H1 (cell line): ENCODE data around the gene ASB11.

Experiments used
- EP300 ChIP-seq, 2 experiments: IDR thresholded peaks; 1 replicate in 1 of 2; 2 replicates in 1 of 2; pipeline ENCODE4 v1.6.1; 2011 to 2012; ENCODE audit warnings: low read depth in 2 of 2, low read length in 2 of 2, mild to moderate bottlenecking in 2 of 2, borderline replicate concordance in 1 of 2, inconsistent platforms in 1 of 2, moderate library complexity in 1 of 2
- HDAC6 ChIP-seq: IDR thresholded peaks from one replicate; pipeline ENCODE4 v1.7.1; 2012; ENCODE audit warnings: low read depth, mild to moderate bottlenecking, inconsistent platforms, low read length, moderate library complexity
- POLR2A ChIP-seq, 2 experiments: IDR thresholded peaks; 1 replicate in 1 of 2; 2 replicates in 1 of 2; pipeline ENCODE4 v1.6.1; 2011; ENCODE audit warnings: low read depth in 2 of 2, low read length in 2 of 2, mild to moderate bottlenecking in 2 of 2; ENCODE audit errors: control extremely low read depth in 1 of 2
- RFX5 ChIP-seq: IDR thresholded peaks from 2 replicates; pipeline ENCODE4 v1.6.1; 2011; ENCODE audit warnings: low read depth, low read length, improper control_type of control experiment, borderline replicate concordance
- SIRT6 ChIP-seq: IDR thresholded peaks from one replicate; pipeline ENCODE4 v1.7.1; 2012; ENCODE audit warnings: low read length, inconsistent platforms
- SRF ChIP-seq: IDR thresholded peaks from 2 replicates; pipeline ENCODE4 v1.6.1; 2011; ENCODE audit warnings: mild to moderate bottlenecking, low read depth, low read length, moderate library complexity
- TAF1 ChIP-seq: IDR thresholded peaks from 2 replicates; pipeline ENCODE4 v1.6.1; 2011; ENCODE audit warnings: mild to moderate bottlenecking, low read depth, low read length
- TF ChIP-seq, protein P1 (sequence below), 3 experiments: IDR thresholded peaks; 1 replicate in 2 of 3; 2 replicates in 1 of 3; pipeline versions ENCODE4 v1.5.1 to v1.6.1; 2011; ENCODE audit warnings: low read length in 3 of 3, mild to moderate bottlenecking in 3 of 3, inconsistent platforms in 2 of 3, low read depth in 1 of 3, moderate library complexity in 1 of 3; ENCODE audit not compliant: insufficient read depth in 1 of 3; ENCODE audit errors: control extremely low read depth in 1 of 3

DNA sequence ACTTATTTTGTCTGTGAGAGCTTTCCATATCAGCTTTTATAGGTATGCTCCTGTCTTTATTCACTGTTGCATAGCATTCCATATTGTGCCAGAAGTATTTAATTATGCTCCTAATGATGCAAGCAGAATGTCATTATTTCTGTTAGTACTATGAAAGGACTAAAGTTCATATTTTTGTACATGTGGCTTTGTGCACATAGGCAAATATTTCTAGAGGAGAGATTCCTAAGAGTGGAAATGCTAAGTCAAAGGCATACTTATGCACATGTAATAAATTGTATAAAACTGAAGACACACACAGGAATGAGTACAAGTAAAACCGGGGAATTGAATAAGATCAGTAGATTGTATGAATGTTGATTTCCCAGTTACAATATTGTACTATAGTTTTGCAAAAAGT lies 43.7 kb downstream of the ASB11 start:
- TF ChIP-seq, protein P1, sequence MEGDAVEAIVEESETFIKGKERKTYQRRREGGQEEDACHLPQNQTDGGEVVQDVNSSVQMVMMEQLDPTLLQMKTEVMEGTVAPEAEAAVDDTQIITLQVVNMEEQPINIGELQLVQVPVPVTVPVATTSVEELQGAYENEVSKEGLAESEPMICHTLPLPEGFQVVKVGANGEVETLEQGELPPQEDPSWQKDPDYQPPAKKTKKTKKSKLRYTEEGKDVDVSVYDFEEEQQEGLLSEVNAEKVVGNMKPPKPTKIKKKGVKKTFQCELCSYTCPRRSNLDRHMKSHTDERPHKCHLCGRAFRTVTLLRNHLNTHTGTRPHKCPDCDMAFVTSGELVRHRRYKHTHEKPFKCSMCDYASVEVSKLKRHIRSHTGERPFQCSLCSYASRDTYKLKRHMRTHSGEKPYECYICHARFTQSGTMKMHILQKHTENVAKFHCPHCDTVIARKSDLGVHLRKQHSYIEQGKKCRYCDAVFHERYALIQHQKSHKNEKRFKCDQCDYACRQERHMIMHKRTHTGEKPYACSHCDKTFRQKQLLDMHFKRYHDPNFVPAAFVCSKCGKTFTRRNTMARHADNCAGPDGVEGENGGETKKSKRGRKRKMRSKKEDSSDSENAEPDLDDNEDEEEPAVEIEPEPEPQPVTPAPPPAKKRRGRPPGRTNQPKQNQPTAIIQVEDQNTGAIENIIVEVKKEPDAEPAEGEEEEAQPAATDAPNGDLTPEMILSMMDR (IDR thresholded peaks at IDR 0.05; ENCODE audit: control extremely low read depth in 1 of 3, insufficient read depth in 1 of 3, low read depth in 1 of 3, low read length in 3 of 3): no peak
- no peak for TF ChIP-seq POLR2A (IDR thresholded peaks at IDR 0.05; ENCODE audit: control extremely low read depth in 1 of 2, low read depth in 2 of 2, low read length in 2 of 2)
- TF ChIP-seq SRF: no peak
- TF ChIP-seq HDAC6: no peak
- TF ChIP-seq EP300 (IDR thresholded peaks at IDR 0.05; ENCODE audit: borderline replicate concordance in 1 of 2, low read depth in 2 of 2, low read length in 2 of 2): no peak
- TF ChIP-seq TAF1: no peak
- no peak for TF ChIP-seq SIRT6
- no peak for TF ChIP-seq RFX5
